Measurements from ENCODE around the gene KRTAP4-8. TPM values are rescaled to one million over a fixed set of nuclear protein-coding genes. Genes with fewer than 3 reads are reported as not detected.
"Not testable (repeated sequence)": the region's sequence is repeated elsewhere in the genome, so short reads cannot be mapped to it uniquely, and the experiment has no call there.

The KRTAP4-8 gene
- total RNA-seq, result not detected

DNA sequence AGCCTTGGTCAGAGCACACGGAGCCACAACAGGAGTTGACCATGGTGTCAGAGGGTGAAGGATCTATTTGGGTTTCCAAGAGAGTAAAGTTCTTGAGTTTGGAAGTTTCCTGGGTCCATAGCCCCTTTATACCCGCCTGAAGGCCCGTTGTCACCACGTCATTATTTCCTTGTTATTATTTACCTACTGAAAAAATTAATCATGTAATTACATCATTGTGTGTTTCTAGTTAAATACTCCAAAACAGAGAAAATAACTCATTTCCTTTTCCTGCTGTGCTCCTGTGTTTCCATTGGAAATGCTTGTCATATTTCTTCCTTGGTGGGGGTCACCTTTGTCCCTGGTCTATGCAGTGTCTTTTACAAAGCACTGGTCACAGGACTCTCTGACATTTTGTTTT, at the start of gene KRTAP4-8:
Gene KRTAP4-8 (minus strand): TSS at position 101 of the 400 bp plus-strand sequence. CDS start 58 bp downstream, at position 43.
- DNase-seq, result no peak

DNA sequence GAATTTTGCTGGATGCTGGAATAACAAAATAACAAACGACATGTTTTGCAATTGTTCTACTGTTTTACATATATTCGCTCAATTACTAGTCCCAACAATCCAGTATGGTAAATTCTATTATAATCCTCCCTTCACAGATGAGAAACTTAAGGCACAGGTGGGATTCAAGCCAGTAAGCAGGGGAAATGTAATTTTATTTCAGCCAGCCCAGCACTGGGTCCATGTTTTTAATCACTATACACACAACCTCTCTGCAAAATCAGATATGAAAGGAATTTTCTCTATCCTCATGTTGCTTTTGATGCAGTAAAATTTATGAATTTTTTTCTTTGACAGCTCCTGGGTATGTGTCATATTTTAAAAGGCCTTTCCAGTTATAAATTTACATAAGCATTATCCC, 47.3 kb upstream of the KRTAP4-8 start:
- DNase-seq, result no peak

DNA sequence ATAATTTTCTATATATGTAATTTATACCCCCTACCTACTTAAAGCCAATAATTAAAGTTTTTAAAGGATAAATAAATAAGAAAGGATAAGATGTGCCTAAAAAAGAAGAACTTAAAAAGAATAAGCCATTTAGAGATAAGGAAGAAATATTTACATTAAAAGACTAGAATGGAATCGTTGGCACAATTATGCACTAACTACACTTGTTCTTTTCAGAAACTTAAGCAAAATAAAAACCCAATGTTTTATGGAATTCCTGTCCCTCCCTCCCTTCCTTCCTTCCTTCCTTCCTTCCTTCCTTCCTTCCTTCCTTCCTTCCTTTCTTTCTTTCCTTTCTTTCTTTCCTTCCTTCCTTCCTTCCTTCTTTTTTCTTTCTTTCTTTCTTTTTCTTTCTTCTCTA, 46.9 kb upstream of the KRTAP4-8 start:
- DNase-seq, result no peak

DNA sequence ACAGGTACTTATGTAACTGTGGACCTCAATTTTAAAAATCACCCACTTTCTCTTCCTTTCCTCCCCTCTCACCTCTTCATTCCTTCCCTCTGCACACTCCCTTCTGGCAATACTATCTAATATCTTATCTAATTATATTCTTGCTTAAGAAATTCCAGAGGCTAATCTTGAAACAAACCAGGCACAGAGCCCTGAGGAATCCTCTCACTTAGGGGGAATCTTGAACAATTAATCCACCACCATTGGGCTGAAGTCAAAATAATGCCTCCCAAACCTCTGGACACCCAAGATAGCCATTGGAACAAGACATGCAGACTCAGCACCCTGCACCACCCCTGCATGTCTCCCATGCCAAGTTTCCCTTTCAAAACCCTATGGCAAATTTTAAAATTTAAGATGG, 43.4 kb upstream of the KRTAP4-8 start:
- DNase-seq, result no peak

DNA sequence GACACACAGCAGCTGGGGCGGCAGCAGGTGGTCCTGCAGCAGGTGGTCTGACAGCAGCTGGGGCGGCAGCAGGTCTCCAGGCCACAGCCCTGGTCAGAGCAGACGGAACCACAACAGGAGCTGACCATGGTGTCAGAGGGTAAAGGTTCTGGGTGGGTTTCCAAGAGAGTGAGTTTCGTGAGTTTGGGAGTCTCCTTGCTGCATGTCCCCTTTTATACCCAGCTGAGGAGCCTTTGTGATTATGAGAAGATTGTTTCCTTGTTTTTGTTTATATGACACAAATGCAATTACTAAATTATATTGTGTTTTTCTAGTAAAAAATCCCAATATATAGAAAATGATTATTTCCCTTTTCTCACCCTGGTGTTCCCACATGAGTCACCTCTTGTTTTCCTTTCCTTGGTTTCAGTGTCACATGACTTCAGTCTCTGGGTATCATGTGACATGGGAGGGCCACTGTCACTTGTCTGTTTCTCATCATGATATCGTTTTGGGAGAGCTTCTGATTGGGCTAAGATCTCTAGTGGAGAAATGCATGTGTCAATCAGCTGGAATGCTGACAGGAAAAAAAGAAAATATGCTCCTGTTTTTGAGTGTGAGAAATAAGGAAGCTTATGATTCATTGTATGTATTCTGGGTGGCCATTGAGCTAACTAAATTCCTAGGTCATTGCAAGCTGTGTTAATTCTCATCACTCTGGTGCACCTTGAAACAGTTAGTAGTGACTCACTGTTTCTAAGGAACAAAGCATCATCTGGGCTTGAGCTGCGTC, 42.6 kb upstream of the KRTAP4-8 start, which contains the start of gene KRTAP4-6:
Gene KRTAP4-6 (minus strand): TSS at position 185 of the 772 bp plus-strand sequence. CDS start 57 bp downstream, at position 128.
- no peak for DNase-seq

DNA sequence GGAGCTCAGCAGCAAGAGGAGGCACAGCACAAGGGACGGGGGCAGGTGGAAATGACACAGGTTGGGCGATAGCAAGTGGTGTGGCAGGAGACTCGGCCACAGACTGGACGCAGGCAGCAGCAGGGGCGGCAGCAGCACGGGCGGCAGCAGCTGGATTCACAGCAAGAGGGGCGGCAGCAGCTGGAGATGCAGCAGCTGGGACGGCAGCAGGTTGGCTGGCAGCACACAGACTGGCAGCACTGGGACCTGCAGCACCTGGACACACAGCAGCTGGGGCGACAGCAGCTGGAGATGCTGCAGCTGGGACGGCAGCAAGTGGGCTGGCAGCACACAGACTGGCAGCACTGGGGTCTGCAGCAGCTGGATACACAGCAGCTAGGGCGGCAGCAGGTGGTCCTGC, 41.9 kb upstream of the KRTAP4-8 start:
- DNase-seq, result not testable (repeated sequence)

DNA sequence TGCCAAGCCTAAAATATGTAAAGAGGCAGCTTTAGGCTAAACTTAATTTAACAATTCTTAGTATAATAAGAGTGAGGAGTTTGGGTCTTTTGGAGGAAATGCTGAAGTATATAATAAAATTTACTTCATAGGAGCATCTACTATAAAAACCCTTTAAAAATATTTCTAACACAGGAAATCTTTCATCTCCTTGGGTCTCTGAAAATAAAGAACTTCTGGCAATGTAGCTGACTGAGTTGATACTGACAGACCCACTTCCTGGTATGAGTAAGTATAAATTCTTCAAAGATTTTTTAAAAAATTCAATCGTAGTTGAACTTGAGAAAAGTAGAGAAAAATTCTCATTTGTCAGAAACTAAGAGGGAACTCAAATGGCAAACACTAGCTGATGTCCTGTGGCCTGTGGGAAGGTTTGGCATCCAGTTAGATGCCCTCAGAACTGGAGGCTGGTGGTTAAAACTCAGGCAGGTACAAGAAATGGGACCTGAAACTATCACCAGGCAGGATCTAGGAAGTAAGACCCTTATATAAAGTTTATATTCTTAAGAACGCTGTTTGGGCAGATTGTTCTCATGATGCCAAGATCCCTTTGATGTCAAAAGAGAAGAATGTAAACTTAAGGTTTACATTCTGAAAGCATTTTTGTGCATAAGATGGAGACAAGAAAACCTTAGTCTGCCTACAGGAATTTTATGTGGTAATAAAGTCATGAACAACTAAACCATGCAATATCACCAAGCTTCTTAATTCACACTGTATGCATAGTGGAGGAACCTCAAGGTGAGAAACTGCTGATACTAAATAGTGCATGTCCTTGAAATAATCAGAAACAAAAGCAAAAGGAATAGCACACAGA, 36.2 kb upstream of the KRTAP4-8 start:
- no peak for DNase-seq

DNA sequence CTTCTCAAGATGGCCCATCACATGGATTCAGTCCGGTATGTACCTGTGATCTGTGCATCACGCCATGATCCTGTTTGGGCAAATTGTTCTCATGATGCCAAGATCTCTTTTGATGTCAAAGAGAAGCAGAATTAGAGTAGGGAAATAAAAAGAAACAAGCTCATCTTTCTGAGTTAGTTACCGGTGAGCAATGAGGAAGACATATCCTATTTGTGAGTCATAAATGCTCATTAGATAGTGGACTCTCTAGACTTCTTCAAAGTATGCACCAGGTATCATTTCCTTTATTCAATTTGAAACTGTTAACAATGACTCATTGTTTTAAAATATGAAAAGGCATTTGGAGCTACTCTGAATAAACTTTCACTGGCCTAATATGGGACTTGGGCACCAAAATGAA, 34.0 kb upstream of the KRTAP4-8 start:
- DNase-seq, result no peak

DNA sequence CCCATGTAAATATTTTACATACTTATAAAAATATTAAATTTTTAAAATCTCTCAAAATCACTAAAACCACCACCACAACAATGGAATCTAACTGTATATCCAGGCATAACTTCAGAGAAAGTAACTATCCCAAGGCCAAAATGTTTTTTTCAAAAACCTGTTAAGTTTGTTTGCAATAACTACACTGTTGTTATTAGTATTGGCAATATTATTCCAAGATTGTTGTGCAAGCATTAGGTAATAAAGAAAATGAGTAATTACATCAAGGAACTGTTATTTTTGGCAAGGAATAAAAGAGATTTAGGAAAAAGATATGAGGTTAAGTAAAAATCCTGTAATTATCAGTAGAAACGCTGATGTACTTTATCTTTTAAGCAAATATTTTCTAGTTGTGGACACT, 29.4 kb upstream of the KRTAP4-8 start:
- DNase-seq, result no peak

DNA sequence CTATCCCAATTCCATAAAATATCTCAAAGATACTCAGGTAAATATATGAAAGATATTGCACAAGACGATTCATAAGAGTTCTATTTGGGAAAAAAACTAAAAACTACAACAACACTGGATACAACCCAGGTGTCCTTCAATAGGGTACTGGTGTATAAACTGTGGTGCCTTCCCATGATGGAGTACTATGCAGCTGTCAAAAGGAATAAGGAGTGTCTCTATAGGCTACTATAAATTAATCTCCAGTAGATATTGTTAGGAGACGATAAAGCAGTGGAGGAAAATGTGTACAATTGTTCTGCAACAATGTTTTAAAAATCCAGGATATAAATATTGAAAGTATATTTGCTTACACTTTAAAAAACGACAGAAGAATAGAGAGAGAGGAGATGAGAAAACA, 28.5 kb upstream of the KRTAP4-8 start:
- no peak for DNase-seq

DNA sequence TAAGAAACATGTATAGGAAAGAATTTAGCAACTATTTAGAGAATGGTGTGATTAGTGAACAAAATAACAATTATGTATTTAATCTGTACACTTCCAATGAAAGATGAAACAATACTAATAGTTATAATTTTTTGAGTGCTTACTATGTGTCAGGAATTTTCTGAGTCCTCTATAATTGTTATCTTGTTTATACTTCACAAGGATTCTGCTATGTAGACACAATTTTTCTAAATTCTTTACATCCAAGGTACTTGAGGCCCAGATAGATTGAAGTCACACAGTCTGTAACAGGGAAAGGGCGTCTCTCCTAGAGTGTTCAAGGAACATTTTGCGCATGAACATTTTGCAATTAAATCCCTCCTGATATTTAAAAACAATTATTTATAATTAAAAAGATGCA, 27.1 kb upstream of the KRTAP4-8 start:
- no peak for DNase-seq

DNA sequence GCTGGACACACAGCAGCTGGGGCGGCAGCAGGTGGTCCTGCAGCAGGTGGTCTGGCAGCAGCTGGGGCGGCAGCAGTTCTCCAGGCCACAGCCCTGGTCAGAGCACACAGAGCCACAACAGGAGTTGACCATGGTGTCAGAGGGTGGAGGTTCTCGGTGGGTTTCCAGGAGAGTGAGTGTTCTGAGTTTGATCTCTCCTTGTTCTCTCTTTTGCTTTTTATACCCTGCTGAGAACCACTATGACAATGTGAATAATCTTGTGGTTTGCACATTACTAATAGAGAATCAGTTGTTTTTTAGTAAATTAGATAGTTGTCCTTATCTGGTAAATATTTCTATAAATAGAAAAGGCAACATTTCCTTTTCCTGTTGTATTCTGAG, 26.0 kb upstream of the KRTAP4-8 start, which contains the start of gene KRTAP4-12:
Gene KRTAP4-12 (minus strand): TSS at position 192 of the 381 bp plus-strand sequence. CDS start 60 bp downstream, at position 132.
- DNase-seq, result not testable (repeated sequence)

DNA sequence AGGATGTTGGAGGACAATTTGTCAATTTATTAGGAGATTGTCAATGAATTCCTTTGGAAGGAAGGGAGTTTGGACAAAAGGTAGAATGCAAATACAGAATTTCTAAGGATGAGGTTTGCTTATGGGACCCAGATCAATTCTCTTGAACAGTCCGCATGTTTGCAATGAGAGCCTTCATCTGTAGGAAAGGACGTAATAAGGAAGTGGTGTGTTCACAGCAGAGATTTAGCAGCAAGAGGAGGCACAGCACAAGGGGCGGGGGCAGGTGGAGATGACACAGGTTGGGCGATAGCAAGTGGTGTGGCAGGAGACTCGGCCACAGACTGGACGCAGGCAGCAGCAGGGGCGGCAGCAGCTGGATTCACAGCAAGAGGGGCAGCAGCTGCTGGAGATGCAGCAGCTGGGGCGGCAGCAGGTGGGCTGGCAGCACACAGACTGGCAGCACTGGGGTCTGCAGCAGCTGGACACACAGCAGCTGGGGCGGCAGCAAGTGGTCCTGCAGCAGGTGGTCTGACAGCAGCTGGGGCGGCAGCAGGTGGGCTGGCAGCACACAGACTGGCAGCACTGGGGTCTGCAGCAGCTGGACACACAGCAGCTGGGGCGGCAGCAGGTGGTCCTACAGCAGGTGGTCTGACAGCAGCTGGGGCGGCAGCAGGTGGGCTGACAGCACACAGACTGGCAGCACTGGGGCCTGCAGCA, 25.5 kb upstream of the KRTAP4-8 start:
- not testable (repeated sequence) for DNase-seq

DNA sequence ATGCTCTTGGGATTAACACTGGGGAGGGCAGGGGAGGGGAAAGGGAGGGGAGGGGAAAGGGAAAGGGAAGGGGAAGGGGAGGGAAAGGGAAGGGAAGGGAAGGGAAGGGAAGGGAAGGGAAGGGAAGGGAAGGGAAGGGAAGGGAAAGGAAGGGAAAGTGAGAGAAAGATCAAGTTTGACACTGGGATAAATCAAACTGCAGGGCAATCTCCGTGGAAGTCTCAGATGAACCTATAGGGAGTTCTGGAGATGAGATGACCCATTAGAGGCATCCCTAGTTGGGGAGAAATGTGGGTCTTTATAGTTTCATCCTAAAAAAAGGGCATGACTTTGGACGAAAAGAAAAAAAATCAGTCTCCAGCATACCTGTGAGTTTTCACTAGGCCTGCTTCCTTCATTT, 23.8 kb upstream of the KRTAP4-8 start:
- DNase-seq, result no peak

DNA sequence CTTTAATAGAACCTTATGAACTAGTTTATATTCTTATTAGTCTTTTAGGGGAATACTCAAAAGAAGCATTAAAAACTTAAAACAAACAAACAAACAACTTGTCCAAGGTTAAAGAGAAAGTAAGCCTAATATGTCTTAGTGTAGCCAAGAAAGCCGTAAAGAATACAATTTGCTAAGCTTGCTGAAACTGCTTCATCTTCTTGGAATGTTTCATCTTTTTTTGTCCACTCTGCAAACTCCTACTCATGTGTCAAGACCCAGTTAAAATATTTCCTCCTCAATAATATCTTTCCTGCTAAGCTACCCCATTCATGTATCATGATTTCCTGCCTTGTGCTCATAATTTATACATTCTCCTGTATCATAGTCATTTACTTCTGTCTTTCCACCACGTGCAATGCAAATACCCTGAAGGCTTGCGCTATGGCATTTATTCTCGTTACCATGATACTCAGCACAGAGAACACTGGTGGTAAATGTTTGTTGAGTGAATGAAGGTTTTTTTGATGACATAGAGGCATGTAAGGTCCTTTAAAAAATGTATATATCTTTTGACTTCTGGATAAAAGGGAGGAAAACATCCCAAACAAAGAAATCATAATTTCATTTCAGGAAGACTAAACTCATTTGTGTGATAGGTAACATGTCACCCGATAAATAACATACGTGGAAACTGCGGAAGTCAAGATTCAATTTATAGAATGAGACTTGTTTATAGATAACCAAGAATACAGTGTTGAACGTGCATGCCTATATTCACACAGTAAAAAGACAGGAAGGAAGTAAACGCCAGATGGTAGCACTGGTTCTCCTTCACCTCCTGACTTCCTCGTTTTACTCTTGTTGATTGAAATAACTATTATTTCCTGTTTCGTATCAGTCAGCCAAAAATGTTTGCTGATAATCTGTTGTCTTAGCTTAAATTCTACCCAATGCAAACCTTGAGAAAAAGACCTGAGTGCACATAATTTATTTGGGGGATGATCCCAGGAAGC, 22.1 kb upstream of the KRTAP4-8 start:
- not testable (repeated sequence) for DNase-seq

DNA sequence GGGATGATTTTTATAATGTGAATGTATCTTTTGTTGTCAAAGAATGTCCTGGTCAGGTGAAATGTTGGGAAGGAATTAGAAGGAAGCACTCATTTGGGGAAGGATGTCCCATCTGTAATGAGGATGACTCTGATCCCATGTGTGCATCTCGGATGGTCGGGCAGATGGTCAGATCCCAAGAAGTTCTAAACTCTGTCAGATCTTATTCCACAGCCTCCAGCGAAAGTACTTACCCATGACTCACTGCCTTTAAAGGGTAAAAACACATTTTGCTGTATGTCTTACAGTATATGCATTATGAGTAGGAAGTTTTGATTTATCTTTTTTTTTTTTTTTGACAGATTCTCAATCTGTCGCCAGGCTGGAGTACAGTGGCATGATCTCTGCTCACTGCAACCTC, 20.8 kb upstream of the KRTAP4-8 start:
- DNase-seq, result no peak

DNA sequence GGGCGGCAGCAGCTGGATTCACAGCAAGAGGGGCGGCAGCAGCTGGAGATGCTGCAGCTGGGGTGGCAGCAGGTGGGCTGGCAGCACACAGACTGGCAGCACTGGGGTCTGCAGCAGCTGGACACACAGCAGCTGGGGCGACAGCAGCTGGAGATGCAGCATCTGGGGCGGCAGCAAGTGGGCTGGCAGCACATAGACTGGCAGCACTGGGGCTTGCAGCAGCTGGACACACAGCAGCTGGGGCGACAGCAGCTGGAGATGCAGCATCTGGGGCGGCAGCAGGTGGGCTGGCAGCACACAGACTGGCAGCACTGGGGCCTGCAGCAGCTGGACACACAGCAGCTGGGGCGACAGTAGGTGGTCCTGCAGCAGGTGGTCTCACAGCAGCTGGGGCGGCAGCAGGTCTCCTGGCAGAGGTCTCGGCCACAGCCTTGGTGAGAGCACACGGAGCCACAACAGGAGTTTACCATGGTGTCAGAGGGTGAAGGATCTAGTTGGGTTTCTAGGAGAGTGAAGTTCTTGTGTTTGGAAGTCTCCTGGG, 20.0 kb upstream of the KRTAP4-8 start, which contains the start of gene KRTAP4-11:
Gene KRTAP4-11 (minus strand): TSS at position 528 of the 541 bp plus-strand sequence. CDS start 58 bp downstream, at position 470.
- DNase-seq, result not testable (repeated sequence)

DNA sequence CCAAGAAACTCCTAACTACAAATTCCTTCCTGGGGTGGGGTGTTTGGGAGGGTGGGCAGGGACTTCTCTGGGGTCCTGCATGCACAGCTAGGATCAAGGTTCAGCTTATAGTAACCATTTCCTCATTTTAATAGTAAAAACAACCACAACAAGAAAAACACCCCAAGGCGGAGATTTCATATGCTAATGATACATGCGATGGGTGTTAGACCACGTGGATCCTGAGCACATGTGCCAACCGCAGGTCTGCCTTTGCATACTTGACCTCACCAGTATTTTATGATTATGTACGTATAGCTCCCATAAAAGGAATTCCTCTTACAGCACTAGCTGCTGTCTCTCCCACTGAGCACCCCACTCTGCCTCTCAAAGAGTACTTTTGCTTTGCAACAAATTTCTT, 18.4 kb upstream of the KRTAP4-8 start:
- no peak for DNase-seq

DNA sequence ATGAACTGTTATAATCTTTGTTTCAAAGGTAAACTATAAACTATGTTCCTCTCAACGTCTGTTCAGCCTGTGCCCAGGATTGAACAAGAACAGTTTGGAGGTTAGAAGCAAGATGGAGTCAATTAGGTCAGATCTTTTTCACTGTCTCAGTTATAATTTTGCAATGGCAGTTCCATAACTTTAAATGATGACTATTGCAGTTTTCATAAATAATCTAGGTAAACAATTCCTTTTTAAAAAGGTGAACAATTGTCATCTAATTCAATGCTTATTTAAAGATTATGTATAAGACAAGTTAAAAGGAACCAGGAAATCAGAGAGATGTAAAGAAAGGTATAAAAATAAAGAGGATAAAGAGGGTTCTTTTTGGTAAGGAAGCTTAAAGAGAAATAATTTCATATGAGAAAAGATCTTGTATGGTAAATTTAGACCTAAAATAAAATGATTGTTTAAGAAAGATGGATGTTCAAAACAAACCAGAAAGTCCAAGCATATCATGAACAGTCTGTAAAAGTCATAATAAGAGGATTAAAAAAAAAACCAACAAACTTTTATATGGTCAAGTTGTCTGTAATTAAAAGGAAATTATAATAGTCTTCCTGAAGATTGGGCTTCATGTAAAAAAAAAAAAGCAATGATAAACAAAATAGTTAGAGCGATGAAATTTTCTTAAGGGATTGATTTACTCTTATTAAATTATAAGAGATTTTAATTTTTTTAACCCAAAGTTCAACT, 13.4 kb upstream of the KRTAP4-8 start:
- DNase-seq, result no peak
